Spinal cord (tissue), 10 donors: ENCODE data around the gene OR56A1. TPM values are rescaled to one million over a fixed set of nuclear protein-coding genes. Genes with fewer than 3 reads are reported as not detected.

Source experiments
- DNase-seq, 6 donors: peaks; one replicate each; pipeline versions ENCODE4 v3.0.0 to v3.0.0-alpha.2; 2013 to 2015; ENCODE audit warnings: low spot score in 6 of 6, low read depth in 4 of 6
- H3K27ac ChIP-seq: one replicate; pipeline ENCODE4 v1.5.1; 2013; ENCODE audit warnings: low read depth, low read length, control low read depth
- H3K27me3 ChIP-seq: one replicate; pipeline ENCODE4 v1.6.1; 2013; ENCODE audit warnings: low read length; ENCODE audit not compliant: control insufficient read depth, insufficient read depth
- H3K36me3 ChIP-seq: one replicate; pipeline ENCODE4 v1.6.1; 2013; ENCODE audit warnings: low read length; ENCODE audit not compliant: control insufficient read depth, insufficient read depth
- H3K4me1 ChIP-seq: one replicate; pipeline ENCODE4 v1.6.1; 2013; ENCODE audit warnings: low read length; ENCODE audit not compliant: control insufficient read depth, insufficient read depth
- H3K4me3 ChIP-seq: one replicate; pipeline ENCODE4 v1.5.1; 2013; ENCODE audit warnings: low read depth, low read length, control low read depth
- H3K9me3 ChIP-seq: one replicate; pipeline ENCODE4 v1.6.1; 2013; ENCODE audit warnings: low read length; ENCODE audit not compliant: control insufficient read depth, insufficient read depth
- WGBS: methylation state at CpG from one replicate; pipeline ENCODE4 v1.1.5; 2013; ENCODE audit warnings: missing lambda C conversion rate; ENCODE audit not compliant: insufficient coverage; 5-methylcytosine and 5-hydroxymethylcytosine counted together
- polyA plus RNA-seq, 2 donors: library from polyadenylated mRNA; unstranded; fragments of 120-200 nt; gene quantifications; one replicate each; pipeline ENCODE4 v1.2.1, GENCODE V29; 2013; ENCODE audit not compliant: insufficient read length in 2 of 2
- total RNA-seq, 2 donors: library from RNA; depleted of rRNA in 1 of 2; stranded (reverse); fragments of 120-200 nt in 1 of 2; fragments of >200 nt in 1 of 2; gene quantifications; one replicate each; pipeline versions ENCODE4 v1.2.3 to v1.2.4, GENCODE V29; 2013 to 2014
- donor health status: healthy.

OR56A1 gene
- total and polyA plus RNA-seq, 4 donors: 0.06 to 0.10 TPM; not detected in 2

DNA sequence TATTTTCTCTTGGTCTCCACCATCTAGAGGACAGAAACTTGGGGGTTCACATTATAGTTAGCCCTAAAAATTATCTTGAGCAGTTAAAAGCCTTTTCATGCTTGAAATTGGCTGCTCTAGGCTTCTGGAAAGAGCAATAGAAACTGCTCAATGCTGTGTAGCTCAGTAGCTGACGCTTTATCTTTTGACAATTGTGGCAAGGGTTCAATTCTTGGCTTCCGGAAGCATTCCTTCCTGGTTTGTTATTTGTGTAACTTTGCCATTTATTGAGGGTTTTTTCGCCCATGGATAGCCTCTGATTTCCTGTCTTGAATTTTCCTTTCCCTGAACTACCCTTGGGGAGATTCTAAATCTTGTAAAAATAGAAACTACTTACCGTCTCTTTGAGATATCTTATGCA lies 10.3 kb upstream of the OR56A1 start:
- no peak overlapping the region for H3K4me3 ChIP-seq
- DNase-seq: no peak
- H3K36me3 ChIP-seq: no peaks in the 10 kb centered on the region
- 100% methylated on average over 1 of the region's 4 CpGs for WGBS
- H3K27ac ChIP-seq: no peak overlapping the region
- H3K4me1 ChIP-seq: no peaks in the 10 kb centered on the region
- no peaks in the 10 kb centered on the region for H3K27me3 ChIP-seq
- no peaks in the 10 kb centered on the region for H3K9me3 ChIP-seq

DNA sequence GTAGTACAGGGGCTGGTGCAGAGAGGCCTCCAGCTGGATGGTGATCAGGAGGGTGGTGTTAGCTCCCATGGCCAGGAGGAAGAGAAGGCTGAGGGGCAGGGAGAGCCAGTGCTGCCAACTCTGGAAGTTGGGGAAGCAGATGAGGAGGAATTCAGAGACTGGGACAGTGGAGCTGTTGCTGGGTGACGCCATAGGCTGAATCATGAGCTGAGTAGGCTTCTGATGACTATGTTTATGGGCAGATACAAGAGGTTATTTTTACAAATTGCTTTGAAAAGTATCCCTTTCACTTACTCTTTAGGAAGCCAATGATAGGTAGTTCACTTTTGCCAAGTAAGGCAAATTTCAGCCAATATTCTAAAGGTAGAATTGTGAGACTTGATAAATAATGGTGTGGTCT lies 3.1 kb downstream of the OR56A1 start:
- Histone ChIP-seq H3K27me3 (no peaks in the 10 kb centered on the region), H3K4me1 (no peaks in the 10 kb centered on the region), H3K9me3 (no peaks in the 10 kb centered on the region), H3K36me3 (no peaks in the 10 kb centered on the region), H3K4me3 (no peak overlapping the region), H3K27ac (no peak overlapping the region)
- 80% methylated on average over 1 of the region's 1 CpG for WGBS
- no peak for DNase-seq

DNA sequence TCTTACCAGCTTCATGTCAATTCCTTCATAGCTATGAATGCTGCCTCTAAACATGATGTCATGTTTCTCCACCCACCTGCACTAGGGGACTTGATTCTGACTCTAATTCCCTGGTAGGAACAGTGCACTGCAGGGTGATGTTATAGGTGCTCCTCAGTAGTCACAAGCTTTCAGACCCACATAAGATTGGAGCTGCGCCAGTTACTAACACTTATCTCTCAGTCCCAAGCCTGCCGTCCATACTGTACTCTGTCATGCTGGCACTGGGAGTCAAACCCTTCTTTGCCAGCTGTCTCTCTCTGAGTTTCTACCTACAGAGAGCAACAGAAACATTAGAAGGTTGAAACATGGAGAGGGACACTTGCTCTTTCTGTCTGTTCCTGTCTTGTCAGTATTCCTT lies 5.5 kb downstream of the OR56A1 start:
- no peaks in the 10 kb centered on the region for H3K9me3 ChIP-seq
- no peaks in the 10 kb centered on the region for H3K4me1 ChIP-seq
- H3K27ac ChIP-seq: no peak overlapping the region
- no peaks in the 10 kb centered on the region for H3K36me3 ChIP-seq
- 74% methylated on average over 2 of the region's 2 CpGs for WGBS
- H3K27me3 ChIP-seq: no peaks in the 10 kb centered on the region
- no peak for DNase-seq
- H3K4me3 ChIP-seq: no peak overlapping the region

DNA sequence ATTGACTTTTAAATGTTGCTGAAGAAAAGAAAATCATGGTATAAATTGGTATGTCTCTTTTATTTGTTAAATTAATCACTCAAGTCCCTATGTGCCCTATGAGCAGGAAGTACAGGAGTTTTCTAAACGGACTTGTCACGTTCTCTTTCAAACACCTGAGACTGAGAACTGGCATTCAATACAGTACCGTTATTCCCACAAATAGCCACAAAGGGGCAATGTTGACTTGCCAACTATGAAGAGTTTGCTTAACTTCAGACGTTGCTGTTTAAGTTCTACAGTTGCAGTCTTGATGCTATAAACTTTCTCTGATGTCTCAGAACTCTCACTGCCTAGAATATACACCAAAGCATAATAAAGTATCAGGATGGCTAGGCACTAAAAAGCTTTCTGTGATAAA lies 7.6 kb downstream of the OR56A1 start:
- H3K9me3 ChIP-seq: no peaks in the 10 kb centered on the region
- no peak overlapping the region for H3K27ac ChIP-seq
- H3K27me3 ChIP-seq: no peaks in the 10 kb centered on the region
- H3K4me1 ChIP-seq: no peaks in the 10 kb centered on the region
- DNase-seq: peak in 5 of 6 donors; percentile 24 to 84 (median 36)
- WGBS: 0% methylated on average over 1 of the region's 4 CpGs
- no peak overlapping the region for H3K4me3 ChIP-seq
- no peaks in the 10 kb centered on the region for H3K36me3 ChIP-seq

DNA sequence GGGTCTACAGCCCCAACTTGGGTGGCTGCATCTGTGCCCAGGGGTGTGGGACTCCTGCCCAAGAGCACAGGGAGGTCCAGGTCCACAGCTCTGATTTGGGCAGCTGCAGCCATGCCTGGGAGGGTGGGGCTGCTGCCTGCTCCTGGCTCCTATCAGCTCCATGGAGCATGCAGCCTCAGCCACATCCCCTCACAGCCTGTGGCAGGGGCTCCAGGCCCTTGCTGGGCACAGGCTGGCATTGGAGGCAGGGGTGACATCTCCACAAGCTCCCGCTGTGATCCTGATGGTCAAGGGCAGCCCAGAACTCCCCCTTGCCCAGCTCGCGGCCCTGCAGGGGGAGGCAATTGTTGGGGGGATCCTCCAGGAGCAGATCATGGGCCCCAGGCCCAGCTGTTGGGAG lies 17.5 kb downstream of the OR56A1 start:
- 93% methylated on average over 3 of the region's 3 CpGs for WGBS
- Histone ChIP-seq H3K4me1 (no peaks in the 10 kb centered on the region), H3K36me3 (no peaks in the 10 kb centered on the region), H3K9me3 (peaks cover 2% of the 10 kb centered on the region), H3K4me3 (no peak overlapping the region), H3K27ac (no peak overlapping the region), H3K27me3 (no peaks in the 10 kb centered on the region)
- no peak for DNase-seq

DNA sequence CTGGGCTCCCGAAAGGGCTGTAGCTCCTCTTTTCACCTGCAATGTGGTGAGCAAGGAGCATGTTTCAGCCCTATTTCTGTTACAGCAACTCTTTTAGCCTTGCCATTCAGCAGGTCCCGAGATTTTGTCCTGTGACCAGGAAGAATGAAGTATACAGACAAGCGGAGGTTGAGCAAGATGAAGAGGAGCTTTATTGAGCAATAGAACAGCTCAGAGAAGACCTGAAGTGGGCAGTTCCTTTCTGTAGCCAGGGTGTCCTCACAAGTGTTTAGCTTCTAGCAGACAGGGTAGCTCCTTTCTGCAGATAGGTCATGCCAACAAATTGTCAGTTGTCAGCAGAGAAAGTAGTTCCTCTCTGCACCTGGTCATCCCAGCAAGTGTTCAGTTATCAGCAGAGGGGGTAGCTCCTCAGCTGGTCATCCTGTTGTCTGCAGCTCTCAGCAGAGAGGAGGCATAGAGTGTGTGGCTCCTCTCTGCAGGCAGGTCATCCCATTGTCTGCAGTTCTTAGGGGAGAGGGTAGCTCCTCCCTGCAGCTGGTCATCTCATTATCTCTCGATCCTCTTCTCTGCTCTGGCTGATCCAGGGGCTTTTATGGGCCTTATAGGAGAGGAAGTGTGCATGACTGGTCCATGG lies 18.4 kb downstream of the OR56A1 start:
- Histone ChIP-seq H3K36me3 (no peaks in the 10 kb centered on the region), H3K27ac (no peak overlapping the region), H3K27me3 (no peaks in the 10 kb centered on the region), H3K9me3 (peaks cover 2% of the 10 kb centered on the region), H3K4me1 (no peaks in the 10 kb centered on the region), H3K4me3 (no peak overlapping the region)
- DNase-seq: no peak
- 84% methylated on average over 3 of the region's 4 CpGs for WGBS

DNA sequence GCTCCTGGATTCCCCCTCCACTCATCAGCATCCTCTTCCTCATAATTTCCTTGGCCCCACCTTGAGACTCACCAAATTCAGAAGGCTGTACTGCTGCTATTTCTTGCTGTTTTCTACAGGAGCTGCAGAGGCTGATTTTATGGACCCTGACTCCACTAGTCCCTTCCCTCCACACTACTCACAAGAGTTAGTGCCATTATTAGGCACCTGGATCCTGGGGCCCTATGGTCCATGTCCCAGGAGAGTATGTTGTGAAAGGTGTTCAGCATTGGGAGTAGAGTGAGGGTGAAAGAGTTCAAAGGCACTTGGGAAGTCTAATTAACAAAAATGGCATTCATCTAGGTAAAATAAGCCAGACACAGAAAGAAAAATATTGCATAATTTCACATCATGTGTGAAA lies 23.7 kb downstream of the OR56A1 start, which contains the start of gene OR56A4:
Gene OR56A4, minus strand, starts transcription at position 101 of the 400 bp plus-strand sequence. CDS start 3,954 bp downstream, outside the sequence.
- H3K27me3 ChIP-seq: no peaks in the 10 kb centered on the region
- no peak for DNase-seq
- H3K36me3 ChIP-seq: no peaks in the 10 kb centered on the region
- H3K9me3 ChIP-seq: no peaks in the 10 kb centered on the region
- no peak within 1 kb of the TSS for H3K4me3 ChIP-seq
- H3K4me1 ChIP-seq: no peaks in the 10 kb centered on the region
- no peak within 1 kb of the TSS for H3K27ac ChIP-seq

DNA sequence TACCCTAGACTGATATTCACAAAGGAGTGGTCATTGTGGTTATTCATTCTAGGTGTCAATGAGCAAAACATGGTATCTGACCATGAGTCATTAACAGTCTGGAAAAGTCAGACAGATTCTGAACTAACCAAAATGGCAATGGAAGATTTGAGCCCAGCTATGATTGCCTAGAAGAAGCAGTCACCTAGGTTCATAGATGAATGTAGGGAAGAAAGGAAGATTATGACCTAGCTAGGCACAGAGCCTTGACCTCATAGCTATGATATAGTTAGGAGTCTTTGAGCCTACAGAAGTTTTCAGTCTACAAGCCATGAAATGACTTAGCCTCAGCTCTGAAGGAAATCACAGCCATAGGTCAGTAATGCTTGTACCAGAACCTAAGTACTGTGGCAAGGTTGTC lies 24.2 kb downstream of the OR56A1 start:
- Histone ChIP-seq H3K4me1 (no peaks in the 10 kb centered on the region), H3K4me3 (no peak overlapping the region), H3K36me3 (no peaks in the 10 kb centered on the region), H3K27me3 (no peaks in the 10 kb centered on the region), H3K27ac (no peak overlapping the region), H3K9me3 (no peaks in the 10 kb centered on the region)
- DNase-seq: no peak

DNA sequence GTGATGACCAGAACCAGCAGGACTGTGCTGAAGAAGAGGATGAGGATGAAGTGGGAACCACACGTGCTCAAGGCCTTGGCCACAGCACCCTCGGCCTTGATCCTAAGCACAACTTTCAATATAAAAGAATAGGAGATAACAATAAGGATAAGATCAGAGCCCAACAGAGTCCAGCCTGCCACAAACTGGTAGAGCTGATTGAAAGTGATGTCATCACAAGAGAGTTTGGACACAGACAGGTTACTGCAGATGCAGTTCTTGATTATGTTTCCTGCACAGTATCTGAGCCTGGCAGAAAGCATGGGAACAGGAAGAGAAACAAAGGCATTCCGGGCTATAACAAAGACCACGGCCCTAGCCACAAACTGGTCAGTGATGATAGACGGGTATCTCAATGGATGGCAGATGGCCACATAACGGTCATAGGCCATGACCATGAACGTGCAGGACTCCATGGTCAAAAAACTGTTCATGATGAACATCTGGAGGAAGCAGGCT lies 28.3 kb downstream of the OR56A1 start:
- no peak overlapping the region for H3K27ac ChIP-seq
- H3K36me3 ChIP-seq: no peaks in the 10 kb centered on the region
- WGBS: 87% methylated on average over 5 of the region's 7 CpGs
- no peaks in the 10 kb centered on the region for H3K9me3 ChIP-seq
- H3K4me1 ChIP-seq: no peaks in the 10 kb centered on the region
- H3K4me3 ChIP-seq: no peak overlapping the region
- DNase-seq: no peak
- H3K27me3 ChIP-seq: no peaks in the 10 kb centered on the region

DNA sequence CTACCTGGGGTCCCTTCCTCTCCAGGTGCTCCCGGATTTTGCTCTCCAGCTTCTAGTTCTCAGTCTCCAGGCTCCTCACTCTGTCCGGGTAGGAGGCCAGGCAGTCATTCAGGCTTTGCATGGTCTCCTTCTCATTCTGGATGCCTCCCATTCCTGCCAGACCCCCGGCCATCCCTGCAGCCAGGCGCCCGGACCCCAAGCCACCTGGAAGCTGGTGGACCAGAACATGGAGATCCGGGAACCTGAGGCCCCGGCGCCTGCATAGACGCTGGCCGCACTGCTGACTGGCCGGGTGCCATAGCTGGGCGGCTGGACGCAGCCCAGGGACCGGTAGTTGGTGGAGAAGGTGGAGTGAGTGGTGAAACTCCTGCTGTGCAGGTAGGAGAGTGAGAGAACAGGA lies 35.8 kb downstream of the OR56A1 start:
- Histone ChIP-seq H3K27ac (no peak overlapping the region), H3K4me3 (no peak overlapping the region), H3K36me3 (no peaks in the 10 kb centered on the region), H3K4me1 (no peaks in the 10 kb centered on the region), H3K9me3 (no peaks in the 10 kb centered on the region), H3K27me3 (no peaks in the 10 kb centered on the region)
- DNase-seq: no peak
- WGBS: 86% methylated on average over 14 of the region's 14 CpGs
